Fibroblast of mammary gland (primary cell): Measurements from ENCODE around the gene PAK3.
A peak's percentile ranks its signal among the peaks of the same experiment; 100 is the strongest.

ENCODE experiments used
- DNase-seq: peaks from one replicate; pipeline ENCODE4 v3.0.0-alpha.2; 2010; ENCODE audit warnings: low read depth
- H3K4me3 ChIP-seq: 2 replicates; pipeline ENCODE4 v1.5.1; 2011; ENCODE audit warnings: low read depth, mild to moderate bottlenecking, low read length, moderate library complexity; ENCODE audit not compliant: control insufficient read depth
- TF ChIP-seq, protein P1 (sequence below): conservative IDR thresholded peaks from 2 replicates; pipeline ENCODE4 v1.5.1; 2011; ENCODE audit warnings: low read depth, low read length, inconsistent platforms; ENCODE audit not compliant: control insufficient read depth, insufficient read depth

Gene PAK3

DNA sequence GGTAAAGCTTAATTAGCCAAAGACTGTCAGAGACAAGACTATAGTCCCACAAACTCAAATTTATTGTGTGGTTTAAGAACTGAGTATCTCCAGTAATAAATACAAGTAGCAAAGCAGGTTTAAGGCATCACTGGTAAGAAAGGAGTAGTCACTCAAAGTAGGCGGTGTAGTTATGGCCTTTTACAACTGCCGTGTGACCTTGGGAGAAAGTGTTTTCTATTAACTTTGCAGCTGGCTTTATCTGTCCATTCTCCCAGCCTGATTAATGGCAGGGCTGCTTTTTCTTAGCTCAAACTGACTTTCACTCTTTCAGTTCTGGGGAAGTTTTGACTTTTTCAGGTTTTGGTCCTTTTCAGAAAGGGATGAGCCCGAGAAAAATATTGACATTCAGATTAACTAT, 7.4 kb upstream of the PAK3 start:
- TF ChIP-seq, protein P1, sequence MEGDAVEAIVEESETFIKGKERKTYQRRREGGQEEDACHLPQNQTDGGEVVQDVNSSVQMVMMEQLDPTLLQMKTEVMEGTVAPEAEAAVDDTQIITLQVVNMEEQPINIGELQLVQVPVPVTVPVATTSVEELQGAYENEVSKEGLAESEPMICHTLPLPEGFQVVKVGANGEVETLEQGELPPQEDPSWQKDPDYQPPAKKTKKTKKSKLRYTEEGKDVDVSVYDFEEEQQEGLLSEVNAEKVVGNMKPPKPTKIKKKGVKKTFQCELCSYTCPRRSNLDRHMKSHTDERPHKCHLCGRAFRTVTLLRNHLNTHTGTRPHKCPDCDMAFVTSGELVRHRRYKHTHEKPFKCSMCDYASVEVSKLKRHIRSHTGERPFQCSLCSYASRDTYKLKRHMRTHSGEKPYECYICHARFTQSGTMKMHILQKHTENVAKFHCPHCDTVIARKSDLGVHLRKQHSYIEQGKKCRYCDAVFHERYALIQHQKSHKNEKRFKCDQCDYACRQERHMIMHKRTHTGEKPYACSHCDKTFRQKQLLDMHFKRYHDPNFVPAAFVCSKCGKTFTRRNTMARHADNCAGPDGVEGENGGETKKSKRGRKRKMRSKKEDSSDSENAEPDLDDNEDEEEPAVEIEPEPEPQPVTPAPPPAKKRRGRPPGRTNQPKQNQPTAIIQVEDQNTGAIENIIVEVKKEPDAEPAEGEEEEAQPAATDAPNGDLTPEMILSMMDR, result no peak
- no peak for DNase-seq
- H3K4me3 ChIP-seq, result no peak overlapping the region

DNA sequence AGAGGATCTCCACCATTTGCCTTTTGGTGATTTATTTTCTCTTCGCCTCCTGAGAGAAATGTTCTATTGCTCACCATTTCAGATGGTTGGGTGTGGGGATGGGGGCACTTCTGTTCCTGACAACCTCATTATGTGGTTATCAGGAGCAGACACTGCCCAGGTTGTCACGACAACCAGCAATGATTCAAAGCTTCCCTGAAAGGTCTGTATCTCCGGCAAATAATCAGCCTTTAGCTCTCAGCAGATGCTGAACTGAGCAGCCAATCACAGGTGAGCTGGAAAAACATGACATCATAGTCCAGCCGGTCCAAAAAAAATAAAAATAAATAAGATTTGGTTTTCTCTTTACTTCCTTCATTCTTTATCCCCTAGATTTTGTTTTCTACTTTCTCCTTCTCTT, 5.5 kb upstream of the PAK3 start:
- TF ChIP-seq, protein P1, result no peak
- no peak overlapping the region for H3K4me3 ChIP-seq
- DNase-seq, result no peak

DNA sequence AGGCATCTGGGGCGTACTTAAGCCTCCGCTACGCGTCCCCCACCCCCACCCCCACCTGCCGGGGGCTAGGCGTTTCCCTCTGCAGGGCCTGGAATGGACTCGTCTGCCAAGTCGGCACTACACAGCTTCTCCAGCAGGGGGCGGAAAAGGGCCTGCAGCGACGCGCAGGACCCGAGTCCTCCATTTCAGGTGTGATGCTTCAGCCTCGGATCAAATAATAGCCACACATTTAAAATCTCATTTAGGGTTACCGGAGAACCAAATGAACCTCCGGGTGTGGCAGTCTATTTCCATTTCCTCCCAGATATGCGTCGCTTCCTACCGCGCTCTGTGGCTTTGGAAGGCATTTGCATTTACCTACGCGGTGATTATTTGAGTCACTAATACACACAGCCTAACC, 2.9 kb downstream of the PAK3 start:
- no peak overlapping the region for H3K4me3 ChIP-seq
- TF ChIP-seq, protein P1, result peak; percentile 62
- peak; percentile 23 for DNase-seq

DNA sequence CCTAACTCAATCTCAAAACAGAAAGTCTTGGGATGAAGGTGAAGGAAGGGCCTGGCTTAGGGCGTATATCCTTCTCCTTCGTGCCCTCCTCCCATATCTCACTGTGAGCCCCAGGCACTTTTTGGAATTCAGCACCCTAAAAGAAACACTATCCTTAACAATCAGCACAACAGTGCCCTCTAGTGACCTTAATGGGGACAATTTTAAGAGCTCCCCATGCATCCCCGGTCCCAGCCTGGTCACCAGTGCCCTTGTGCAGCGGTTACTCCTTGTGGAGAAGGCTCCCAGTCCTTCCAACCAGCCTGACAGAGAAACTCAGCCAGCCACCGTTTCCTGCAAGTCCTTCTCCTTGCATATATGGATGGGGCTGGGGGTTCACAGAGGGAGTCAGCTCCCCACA, 4.2 kb downstream of the PAK3 start:
- TF ChIP-seq, protein P1, result peak; percentile 49
- peak; percentile 41 for DNase-seq

DNA sequence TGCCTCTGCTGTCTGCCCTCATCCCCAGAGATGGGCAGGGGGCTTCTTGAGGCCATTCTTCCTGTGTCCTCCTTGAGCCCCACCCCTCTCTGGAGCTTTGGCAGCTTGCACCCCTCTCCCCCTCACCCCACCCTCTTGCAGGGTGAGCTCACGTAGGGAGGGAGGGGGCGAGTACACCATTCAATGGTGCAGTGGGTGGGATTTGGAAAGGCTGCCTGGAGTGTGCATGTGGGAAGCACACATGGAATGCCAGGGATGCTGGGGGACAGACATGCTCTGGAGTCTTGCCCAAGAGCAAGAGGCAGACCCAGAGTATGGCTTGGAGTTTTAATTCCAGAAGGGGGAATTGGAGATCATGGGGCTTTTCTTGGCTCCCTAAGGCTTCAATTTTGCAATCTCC, 5.6 kb downstream of the PAK3 start:
- TF ChIP-seq, protein P1, result no peak
- H3K4me3 ChIP-seq, result no peak overlapping the region
- DNase-seq, result no peak

More for the DNA sequence above, 4.2 kb downstream of the PAK3 start:
- H3K4me3 ChIP-seq, result no peak overlapping the region

DNA sequence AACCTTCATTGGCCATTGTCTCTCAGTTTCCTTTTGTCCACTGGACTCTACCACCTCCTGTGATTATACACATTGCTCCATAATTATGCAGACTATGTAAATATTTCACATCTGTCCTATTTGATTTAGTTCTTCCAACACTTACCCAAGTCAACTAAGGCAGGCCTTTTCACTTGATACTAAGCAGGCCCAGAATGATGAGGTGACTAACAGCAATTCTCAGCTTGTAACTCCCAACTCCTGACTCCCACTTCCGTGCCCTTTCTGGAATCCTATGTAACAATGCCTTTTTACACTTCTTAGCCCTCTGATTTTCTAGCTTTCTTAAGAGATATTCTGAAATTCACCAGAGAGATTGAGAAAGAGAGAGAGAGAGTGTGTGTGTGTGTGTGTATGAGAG, 6.6 kb downstream of the PAK3 start:
- DNase-seq, result no peak
- H3K4me3 ChIP-seq, result no peak overlapping the region
- TF ChIP-seq, protein P1, result no peak

DNA sequence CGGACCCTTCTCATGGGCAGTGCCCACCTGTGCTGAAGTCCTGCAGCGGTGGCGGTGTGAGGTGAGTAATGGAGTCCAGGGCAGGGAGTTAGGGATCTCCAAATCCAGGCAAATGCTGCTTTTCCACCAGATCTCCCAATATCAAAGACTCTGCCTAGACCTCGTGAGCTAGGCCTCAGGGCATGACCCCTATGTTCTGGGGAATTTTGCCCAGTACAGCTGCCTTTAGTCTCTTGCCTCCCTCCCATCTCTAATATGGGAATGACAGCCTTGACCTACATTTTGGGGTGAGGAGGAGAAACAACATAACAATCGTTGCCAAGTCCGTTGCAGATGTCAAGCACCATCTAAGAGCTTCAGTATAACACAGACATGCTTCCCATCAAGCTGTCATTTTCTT, 7.3 kb downstream of the PAK3 start:
- DNase-seq, result no peak
- TF ChIP-seq, protein P1, result no peak

More for the DNA sequence above, 7.3 kb downstream of the PAK3 start:
- H3K4me3 ChIP-seq, result no peak overlapping the region
